HG03342 (cell line): Measurements from ENCODE around the gene EEF1AKMT3.

ENCODE experiments used
- ATAC-seq: cut with Tn5 transposase; IDR thresholded peaks from one replicate; pipeline ENCODE4 v1.9.1; 2021; ENCODE audit warnings: mild to moderate bottlenecking, moderate library complexity; ENCODE audit not compliant: unreplicated experiment

EEF1AKMT3 gene

GRCh38 chr12:57735198-57735855 is 37.1 kb upstream of the EEF1AKMT3 start:
- ATAC-seq = no peak

DNA sequence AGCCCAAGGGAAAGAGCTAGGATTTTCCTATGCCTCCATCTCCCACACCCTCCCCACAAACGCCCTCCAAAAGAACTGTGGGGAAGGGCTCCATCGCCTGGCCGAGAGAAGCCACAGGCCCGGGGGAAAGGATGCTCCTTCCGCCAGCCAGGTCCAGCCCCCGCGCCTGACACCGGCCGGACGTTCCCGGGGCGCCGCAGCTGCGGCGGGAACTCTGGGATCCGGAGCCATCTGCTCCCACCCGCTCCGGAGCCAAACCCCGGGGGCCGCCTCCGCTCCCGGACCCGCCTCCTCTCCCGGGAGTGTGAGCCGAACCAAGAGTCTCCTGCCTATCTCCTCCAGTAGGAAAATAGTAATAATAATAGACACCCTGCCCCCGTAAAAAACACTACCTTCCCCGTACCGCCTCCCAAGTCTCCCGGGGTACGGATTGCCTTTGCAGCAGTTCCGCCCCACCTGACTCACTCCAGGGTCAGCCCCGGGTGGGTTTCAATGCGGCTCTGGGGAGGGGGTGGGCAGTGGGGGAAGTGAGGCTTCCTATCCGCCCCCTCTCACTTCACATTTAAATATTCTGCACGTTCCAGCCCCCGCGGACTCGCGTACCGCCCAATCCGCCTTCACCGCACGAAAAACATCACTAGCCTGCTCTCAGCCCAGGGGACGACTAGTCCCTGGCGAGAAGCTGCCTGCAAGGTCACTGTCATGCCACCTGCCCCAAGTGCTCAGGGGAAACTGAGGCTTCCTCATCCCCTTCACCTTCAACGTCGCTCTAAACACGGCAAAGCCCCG is 36.3 kb upstream of the EEF1AKMT3 start:
- no peak for ATAC-seq

DNA sequence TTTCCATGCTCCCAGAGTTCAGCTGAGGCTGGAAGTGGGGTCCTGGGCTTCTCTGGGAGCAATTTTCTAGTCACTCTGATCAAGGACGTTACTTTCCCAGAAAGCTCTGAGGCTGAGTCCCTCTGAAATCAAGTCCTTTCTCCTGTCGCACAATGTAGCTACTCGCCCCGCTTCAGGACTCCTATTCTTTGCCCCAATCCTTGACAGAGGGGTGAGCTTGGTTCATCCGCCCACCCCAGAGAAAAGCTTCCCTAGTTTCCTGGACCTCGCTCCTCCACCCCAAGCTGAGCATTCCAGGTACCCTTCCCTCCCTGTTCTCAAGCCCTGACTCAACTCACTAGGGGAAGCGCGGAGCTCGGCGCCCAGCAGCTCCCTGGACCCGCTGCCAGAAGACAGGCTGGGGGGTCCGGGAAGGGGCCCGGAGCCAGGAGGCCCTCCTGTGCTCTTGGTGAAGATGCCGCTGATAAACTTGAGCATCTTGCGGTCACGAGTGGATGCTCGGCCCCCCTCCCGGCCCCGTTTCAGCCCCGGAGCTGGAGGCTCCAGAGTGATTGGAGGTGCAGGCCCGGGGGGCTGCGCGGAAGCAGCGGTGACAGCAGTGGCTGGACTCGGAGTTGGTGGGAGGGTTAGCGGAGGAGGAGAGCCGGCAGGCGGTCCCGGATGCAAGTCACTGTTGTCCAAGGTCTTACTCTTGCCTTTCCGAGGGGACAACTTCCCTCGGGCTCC is 35.5 kb upstream of the EEF1AKMT3 start:
- ATAC-seq = no peak

GRCh38 chr12:57737467-57738460 is 34.6 kb upstream of the EEF1AKMT3 start:
- no peak for ATAC-seq

DNA sequence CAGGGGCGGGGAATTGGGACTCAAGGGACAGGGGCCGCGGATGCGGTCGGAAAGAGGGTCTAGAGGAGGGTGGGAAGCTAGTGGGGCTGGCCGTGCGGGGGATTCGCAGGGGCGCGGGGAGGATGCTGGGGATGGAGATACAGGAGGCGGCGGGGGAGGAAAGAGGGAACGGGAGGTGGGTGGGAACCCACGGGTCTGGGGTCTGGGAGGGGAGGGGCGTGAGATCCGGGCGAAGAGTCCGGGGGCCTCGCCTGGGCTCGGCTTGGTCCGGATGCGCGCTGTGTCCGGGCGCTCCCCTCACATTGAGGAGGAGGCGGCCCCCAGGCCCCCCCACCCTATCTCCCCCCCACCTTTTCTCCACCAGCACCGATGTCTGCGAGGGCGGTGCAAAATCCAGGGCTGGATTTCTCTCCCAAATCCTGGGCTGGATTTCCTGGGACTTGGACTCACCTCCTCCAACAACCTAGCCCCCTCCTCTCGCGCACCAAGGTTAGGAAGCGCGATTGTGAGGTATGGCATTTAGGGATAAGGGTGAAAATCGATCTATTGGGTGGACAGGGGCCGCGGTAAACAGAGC is 33.7 kb upstream of the EEF1AKMT3 start, which contains the start of gene AGAP2:
Gene AGAP2 (minus strand): TSS at position 82 of the 577 bp plus-strand sequence. CDS start 496 bp downstream, outside the sequence.
- no peak for ATAC-seq

- ATAC-seq = no peak
Observed at GRCh38 chr12:57739387-57739786, 33.0 kb upstream of the EEF1AKMT3 start.

DNA sequence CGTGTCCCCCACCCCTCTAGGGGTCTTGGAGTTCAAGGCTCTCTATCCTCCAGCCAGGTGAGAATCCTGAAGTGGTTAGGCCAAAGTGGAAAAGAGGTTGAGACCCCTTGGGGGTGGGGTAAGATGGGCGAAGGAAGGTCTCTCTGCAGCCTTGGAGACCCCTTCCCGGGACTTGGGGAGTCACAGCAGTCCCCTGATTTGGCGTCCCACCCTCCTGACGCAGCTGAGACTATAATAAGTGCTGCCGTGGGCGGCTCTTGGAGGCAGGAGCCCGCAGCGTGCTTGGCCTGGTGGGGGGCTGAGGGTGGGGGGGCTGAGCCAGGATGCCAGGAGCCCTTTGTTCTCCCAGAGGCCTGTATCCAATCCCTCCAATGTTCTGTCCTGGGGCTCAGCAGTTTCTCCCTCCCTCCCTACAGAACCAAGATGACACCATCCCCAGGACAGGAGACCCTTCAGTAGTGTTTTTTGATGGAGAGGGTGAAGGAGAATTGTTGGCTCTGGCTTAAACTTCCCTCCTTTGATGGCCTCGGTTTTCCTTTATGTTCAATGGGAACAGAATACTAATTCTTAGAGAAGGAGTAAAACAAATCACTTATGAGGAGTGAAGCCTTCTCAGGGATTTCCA is 32.4 kb upstream of the EEF1AKMT3 start:
- ATAC-seq = no peak

- peak; percentile 54 for ATAC-seq
Observed at GRCh38 chr12:57740656-57741412, 31.6 kb upstream of the EEF1AKMT3 start.

DNA sequence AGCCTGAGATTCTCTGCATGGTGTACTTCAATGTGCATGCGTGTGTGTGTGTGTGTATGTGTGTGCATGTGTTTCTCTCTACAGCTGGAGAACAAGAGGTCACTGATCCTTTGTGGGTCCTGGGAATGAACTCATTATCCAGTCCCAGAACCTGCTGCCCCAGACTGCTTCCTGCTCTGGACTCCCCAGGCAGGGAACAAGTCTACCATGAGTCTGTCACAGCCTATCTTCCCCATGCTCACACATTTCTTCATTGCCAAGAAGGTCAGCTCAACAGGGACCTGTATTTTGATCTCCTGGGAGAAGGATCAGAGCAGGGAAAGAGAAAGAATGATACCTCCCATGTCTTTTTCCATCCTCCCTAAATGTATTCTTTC is 31.0 kb upstream of the EEF1AKMT3 start:
- no peak for ATAC-seq

DNA sequence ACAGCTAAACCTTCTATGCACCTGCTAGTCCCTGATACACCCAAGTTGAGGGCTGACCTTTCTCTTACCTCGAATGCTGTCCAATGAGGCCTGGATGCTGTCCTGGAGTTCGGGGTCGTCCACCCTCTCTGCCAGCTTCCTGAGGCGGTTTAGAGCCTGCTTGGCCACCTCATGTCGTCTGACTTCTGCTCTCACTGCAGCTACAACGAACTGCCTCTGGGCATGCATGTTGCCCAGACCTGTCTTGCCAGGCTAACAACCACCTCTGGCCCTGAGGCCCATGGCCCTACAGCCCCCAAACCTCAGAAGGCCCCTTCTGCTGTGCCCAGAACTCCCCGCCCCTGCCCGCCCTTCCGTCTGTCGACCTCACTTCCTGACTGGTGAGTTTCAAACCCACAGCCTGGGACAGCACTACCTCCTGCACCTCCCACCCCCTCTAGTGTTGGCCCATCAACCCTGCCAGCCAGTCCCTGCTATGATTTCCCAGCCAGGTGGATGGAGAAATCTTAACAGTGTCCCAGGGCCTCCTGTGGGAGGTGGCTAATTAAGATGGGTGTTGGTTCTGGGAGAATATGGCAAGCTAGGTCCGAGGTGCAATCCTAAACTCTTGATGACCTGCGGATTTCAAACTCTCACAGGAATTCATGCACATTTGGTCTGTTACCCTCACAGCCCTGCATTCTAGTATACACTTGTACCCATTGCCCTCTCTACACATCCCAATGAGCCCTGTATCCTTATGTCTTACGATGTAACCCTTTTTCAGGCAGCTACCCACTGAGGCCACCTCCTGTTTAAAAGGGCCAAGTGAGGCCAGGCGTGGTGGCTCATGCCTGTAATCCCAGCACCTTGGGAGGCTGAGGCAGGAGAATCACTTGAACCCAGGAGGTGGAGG is 30.3 kb upstream of the EEF1AKMT3 start:
- ATAC-seq = peak; percentile 49

- ATAC-seq = no peak
Observed at GRCh38 chr12:57743769-57744168, 28.6 kb upstream of the EEF1AKMT3 start.

GRCh38 chr12:57744194-57744776 is 28.1 kb upstream of the EEF1AKMT3 start:
- peak; percentile 37 for ATAC-seq

- peak; percentile 78 for ATAC-seq
Observed at GRCh38 chr12:57744777-57745484, 27.5 kb upstream of the EEF1AKMT3 start, which contains the start of gene TSPAN31. Gene TSPAN31, plus strand, starts transcription at chr12:57745039. Its CDS starts 116 bp downstream, at chr12:57745155.

DNA sequence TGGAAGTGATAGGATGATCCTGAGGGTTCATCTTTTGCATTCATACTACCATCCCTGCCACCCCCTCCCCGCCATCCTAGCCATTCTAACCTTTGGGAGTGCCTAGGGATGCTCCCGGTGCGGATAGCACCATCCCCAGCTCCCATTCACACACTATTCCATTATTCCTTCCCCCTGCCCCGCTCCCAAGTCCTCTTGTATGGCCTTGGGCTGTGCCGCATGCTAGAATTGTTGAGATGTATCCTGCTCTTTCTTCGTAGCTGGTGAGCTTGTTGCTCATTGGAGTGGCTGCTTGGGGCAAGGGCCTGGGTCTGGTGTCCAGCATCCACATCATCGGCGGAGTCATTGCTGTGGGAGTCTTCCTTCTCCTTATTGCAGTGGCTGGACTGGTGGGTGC is 26.9 kb upstream of the EEF1AKMT3 start:
- no peak for ATAC-seq

- ATAC-seq = no peak
Observed at GRCh38 chr12:57746025-57746424, 26.4 kb upstream of the EEF1AKMT3 start.

GRCh38 chr12:57749061-57749460 is 23.4 kb upstream of the EEF1AKMT3 start:
- no peak for ATAC-seq
